ENCODE measurements around the gene AOC2.
"Not testable (repeated sequence)": the region's sequence is repeated elsewhere in the genome, so short reads cannot be mapped to it uniquely, and the experiment has no call there.

- TF ChIP-seq THAP7 (CRISPR knock-in tag; IDR thresholded peaks at IDR 0.05); EP300 (IDR thresholded peaks at IDR 0.05; ENCODE audit: low read depth in 2 of 2, low read length in 2 of 2); EP300 (CRISPR knock-in tag; IDR thresholded peaks at IDR 0.05; ENCODE audit: borderline replicate concordance); ZNF737 (CRISPR knock-in tag; IDR thresholded peaks at IDR 0.05; ENCODE audit: borderline replicate concordance); STAT5B (CRISPR knock-in tag; IDR thresholded peaks at IDR 0.05); CTCF (CRISPR knock-in tag; IDR thresholded peaks at IDR 0.05); RAD21 (CRISPR knock-in tag; IDR thresholded peaks at IDR 0.05); EZH2 (conservative IDR thresholded peaks at IDR 0.05; ENCODE audit: low read depth, low read length); ZBTB7A (CRISPR knock-in tag; IDR thresholded peaks at IDR 0.05); ZBTB43 (CRISPR knock-in tag; conservative IDR thresholded peaks at IDR 0.05); SNRNP70 (IDR thresholded peaks at IDR 0.05; ENCODE audit: low read depth, low read length); TBP (CRISPR knock-in tag; IDR thresholded peaks at IDR 0.05); BRCA1 (CRISPR knock-in tag; IDR thresholded peaks at IDR 0.05); ARNT (IDR thresholded peaks at IDR 0.05): not testable (repeated sequence)
Measured at GRCh38 chr17:42885806-42886205, 41.4 kb downstream of the AOC2 start.

All from HepG2 (cell line).